ENCODE data around the gene ZNF213.

DNA sequence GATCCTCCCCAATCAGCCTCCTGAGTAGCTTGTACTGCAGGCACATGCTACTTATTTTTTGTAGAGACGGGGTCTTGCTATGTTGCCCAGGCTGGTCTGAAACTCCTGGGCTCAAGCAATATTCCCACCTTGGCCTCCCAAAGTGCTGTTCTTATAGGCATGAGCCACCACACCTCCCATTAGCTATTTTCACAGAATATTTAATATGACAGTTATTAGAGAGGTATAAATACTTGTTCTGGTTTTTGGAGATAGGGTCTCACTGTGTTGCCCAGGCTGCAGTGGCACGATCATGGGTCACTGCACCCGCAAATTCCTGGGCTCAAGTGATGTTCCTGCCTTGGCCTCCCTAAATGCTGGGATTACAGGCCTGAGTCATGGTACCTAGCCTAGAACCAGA, 21.1 kb downstream of the ZNF213 start:
- TF ChIP-seq, protein P1, sequence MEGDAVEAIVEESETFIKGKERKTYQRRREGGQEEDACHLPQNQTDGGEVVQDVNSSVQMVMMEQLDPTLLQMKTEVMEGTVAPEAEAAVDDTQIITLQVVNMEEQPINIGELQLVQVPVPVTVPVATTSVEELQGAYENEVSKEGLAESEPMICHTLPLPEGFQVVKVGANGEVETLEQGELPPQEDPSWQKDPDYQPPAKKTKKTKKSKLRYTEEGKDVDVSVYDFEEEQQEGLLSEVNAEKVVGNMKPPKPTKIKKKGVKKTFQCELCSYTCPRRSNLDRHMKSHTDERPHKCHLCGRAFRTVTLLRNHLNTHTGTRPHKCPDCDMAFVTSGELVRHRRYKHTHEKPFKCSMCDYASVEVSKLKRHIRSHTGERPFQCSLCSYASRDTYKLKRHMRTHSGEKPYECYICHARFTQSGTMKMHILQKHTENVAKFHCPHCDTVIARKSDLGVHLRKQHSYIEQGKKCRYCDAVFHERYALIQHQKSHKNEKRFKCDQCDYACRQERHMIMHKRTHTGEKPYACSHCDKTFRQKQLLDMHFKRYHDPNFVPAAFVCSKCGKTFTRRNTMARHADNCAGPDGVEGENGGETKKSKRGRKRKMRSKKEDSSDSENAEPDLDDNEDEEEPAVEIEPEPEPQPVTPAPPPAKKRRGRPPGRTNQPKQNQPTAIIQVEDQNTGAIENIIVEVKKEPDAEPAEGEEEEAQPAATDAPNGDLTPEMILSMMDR (IDR thresholded peaks at IDR 0.05; ENCODE audit: low read length) = no peak
- no peak for TF ChIP-seq EZH2 (IDR thresholded peaks at IDR 0.05; ENCODE audit: borderline replicate concordance, low read length)

Data from OCI-LY1 (cell line).